ENCODE results near the gene ARL14EPL.

ARL14EPL gene

GRCh38 chr5:116032094-116032517 lies at the start of gene ARL14EPL:
ARL14EPL (plus strand) TSS chr5:116032472; CDS start chr5:116051466, 18,994 bp downstream.
- no peak for DNase-seq (ENCODE audit: low read depth in 2 of 2)

- DNase-seq (ENCODE audit: low read depth in 2 of 2): no peak
Measured at GRCh38 chr5:115983519-115983918, 48.8 kb upstream of the ARL14EPL start.

DNA sequence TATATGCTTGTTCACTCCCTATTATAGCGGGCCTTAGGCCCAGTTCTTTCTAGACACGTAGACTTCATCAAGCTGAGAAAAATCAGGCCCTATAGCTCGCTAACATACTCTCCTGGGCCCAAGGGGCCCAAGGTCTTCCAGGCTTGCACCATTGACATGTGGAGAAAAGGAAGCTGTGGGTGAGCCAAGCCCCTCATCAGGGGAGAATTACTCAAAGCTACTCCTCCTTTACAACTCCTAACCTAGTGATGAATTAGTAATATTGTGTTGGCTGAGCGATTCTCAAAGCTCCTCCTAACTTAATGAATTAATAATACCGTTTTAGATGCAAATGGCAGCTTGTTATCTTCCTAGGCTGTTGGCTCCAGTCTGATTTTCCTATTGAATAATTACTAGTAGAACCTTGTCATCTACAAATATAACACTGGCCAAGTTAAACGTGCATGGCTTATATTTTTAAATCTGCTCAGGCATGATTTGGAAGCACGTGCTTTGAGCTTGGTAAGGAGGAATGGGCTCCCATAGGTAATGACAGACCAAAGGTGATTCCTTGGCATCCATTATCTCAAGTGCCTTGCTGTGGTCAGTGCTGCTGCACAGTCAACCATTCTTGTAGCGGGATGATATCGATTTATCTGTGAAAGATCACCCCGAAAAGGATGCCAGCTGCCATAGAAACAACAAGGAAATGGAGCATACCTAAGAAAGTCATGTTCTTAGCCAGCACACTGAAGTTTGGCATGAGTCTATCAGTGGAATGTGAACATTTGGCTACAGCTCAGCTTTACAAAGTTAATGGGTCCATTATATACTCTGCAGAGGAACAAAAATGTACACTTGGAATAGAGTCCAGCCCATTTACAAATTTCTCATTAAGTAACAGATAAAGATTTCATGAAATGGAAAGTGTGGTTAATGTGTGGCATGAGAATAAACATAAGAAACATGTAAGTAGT lies 46.2 kb upstream of the ARL14EPL start:
- no peak for DNase-seq (ENCODE audit: low read depth in 2 of 2)

DNA sequence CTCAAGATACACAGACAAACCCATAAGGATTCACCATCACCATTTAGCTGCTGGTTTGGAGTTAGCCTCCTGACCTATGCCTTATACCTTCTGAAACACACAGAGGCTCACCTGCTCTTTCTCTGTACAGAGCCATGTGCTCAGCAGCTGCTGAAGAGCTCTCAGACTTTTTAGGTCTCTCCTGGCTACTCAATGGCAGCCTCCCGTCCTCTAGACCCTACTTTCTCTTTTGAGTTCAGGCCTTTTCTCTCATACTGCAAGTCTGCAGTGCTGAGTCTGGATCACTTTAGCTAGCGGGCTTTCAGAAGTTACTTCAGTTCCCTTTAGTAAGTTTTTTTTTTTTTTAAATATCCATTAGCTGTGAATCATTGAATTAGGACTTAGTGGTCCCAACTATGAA lies 44.3 kb upstream of the ARL14EPL start:
- no peak for DNase-seq (ENCODE audit: low read depth in 2 of 2)

DNA sequence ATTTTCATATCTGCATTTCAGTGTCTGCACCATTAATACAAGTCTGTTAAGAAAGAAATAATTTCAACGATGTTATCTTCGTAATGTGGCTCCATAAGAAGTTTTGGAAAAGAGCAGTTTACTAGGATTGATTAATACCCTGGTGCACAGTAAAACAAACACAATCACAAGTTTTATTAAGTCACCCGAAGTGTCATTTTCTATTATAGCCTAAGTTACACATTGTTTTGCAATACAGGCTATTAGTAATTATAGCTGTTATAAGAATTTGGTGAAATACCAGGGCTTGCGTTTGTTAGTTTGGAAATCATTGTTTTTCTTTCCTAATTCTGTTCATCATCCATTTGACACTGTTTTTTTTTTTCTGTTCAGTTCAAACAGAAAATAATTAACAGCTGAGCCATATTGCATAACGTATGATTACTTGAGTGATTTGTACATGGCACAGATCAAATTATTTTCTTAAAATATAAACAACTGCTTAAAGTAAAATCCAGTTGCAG lies 39.4 kb upstream of the ARL14EPL start:
- DNase-seq (ENCODE audit: low read depth in 2 of 2): no peak

DNA sequence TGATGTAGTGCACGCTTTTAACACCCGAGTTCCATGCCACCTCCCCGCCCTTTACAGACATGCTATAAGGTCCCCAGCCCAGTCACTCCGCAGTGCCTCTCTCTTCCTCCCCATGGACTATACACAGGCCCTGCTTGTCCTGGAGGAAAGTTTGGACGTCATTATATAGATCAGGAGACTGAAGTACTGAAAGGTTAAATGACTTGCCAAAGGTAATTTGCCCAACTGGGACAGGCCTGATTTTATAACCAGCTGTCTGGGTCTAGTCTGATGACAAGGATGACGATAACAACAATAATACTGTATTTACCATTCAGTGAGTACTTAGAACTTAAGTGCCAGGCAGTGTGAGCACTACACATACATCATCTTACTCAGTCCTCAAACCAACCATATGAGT lies 36.9 kb upstream of the ARL14EPL start:
- no peak for DNase-seq (ENCODE audit: low read depth in 2 of 2)

GRCh38 chr5:116002116-116002906 lies 30.0 kb upstream of the ARL14EPL start:
- DNase-seq (ENCODE audit: low read depth in 2 of 2): no peak

GRCh38 chr5:116004248-116004647 lies 28.0 kb upstream of the ARL14EPL start:
- no peak for DNase-seq (ENCODE audit: low read depth in 2 of 2)

GRCh38 chr5:116009806-116010205 lies 22.5 kb upstream of the ARL14EPL start:
- DNase-seq (ENCODE audit: low read depth in 2 of 2): no peak

DNA sequence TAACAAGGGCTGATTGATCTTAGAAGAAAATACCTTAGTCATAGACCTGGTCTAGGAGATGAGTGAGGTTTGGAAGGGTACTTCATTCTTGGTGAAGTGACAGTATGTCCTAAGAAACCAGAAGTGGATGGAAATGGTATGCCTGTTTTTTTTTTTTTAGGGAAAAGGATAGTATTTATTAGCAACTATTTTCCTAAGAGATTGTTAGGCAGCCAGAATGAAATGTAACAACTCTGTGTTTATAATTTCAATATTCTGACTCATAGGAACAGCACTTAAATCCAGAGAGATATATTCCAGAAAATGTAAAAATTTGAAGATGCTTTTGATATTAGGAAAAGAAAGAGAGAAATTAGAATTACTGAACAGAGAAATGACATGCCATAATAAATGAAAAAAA lies 21.2 kb upstream of the ARL14EPL start:
- DNase-seq (ENCODE audit: low read depth in 2 of 2): no peak

DNA sequence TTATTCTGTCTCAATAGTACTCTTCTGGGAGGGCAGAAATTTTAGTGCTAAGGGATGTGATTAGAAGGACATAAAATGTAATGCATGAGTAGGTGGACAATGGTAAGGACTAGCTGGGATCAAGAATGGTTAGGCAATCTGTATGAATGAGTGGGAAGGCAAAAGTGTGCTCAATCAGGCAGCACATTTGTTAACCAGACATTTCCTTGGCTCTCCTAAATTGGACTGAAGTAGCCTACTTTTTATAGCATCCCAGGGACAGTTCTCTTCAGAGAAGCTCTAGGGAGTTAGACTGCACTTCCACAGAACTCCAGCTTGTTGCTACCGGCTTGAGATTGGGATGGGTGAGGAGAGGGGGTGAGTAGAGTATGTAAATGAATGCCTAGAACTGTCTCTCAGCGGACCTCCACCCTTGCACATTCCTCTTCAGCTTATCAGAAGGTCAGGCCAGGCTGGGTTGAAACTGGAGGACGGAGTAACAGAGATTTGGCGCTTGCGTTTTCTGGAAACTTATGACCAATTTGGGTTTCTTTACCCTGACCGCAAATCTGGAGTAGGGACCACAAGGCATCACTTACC lies 19.0 kb upstream of the ARL14EPL start:
- no peak for DNase-seq (ENCODE audit: low read depth in 2 of 2)

GRCh38 chr5:116013936-116014335 lies 18.3 kb upstream of the ARL14EPL start:
- DNase-seq (ENCODE audit: low read depth in 2 of 2): no peak

DNA sequence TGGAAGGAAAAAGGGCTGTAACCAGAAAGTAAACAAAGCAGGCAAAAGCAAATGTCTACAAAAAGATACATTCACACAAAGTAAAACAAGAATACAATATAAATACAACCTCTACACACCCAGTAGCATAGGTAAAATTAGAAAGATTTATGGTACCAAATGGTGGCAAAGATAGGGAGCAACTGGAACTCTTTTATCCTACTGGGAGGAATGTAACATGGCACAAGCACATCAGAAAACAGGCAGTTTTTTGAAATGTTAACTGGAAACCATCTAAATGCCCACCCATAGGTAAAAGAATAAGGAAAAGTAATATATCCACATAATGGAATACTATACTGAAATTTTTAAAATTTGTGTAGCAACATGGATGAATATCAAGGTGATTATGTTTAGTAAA lies 8.7 kb upstream of the ARL14EPL start:
- DNase-seq (ENCODE audit: low read depth in 2 of 2): no peak

GRCh38 chr5:116025866-116026265 lies 6.4 kb upstream of the ARL14EPL start:
- DNase-seq (ENCODE audit: low read depth in 2 of 2): no peak

- DNase-seq (ENCODE audit: low read depth in 2 of 2): no peak
Measured at GRCh38 chr5:116032991-116033390, 719 bp downstream of the ARL14EPL start.

DNA sequence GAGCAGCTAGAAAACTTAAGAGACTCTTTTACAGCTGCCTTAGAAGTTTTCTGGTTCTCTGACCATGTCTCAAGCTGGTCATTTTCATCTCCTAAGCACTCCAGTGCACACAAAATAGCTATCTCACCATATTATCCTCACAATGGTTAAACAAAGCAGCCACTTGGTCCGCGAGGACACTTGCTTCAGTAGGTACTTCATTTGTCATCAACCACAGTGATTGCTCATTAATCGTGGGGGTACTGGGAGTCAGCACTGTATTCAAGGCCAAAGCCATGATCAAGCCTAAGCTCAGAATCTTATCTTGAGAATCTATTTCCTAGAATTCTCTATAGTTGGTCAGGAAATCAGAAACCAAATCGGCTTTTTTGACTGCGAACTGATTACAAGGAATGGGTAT lies 2.9 kb downstream of the ARL14EPL start:
- DNase-seq (ENCODE audit: low read depth in 2 of 2): no peak

DNA sequence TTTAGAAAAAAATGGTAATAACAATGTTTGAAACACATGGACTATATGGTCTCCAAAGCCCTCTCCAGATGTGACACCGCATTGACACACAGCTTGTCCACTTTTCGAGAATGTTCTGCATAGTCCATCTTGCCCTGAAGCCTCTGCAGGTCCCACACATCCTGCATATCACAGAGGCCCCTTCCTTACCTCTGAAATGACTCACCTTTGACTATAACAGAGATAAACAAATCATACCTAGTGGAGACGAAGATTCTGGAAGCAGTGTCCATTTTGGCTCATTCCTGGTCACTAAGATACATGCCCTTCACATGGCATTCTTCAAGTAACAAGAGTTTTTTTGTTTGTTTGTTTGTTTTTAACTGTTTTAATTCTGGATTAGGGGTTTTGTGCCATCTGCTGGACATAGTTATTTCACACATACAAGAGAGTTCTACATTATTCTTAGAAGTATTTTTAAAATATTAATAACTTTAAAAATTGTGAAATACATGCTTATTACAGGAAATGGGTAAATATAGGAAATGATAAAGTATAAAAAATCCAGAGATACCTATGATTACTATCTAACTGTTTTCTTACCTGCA lies 5.1 kb downstream of the ARL14EPL start:
- no peak for DNase-seq (ENCODE audit: low read depth in 2 of 2)

DNA sequence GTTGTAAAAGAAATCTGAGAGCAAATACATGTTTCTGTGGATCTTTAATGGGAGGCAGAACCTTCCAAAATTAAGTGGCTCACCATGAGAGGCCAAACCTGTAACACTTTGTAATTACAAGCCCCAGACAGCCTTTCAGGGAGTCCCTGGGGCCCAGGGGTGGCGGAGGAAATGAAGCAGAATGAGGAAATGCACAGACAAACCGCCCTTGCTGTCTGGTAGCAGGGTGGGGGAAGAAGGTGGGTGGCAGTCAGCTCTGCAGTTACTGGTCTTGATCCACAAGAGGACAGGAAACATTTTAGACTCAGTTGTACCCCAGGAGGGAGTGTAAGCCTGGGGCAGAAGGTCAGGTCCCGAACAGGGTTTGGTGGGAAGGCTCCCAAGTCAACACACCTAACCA lies 6.5 kb downstream of the ARL14EPL start:
- no peak for DNase-seq (ENCODE audit: low read depth in 2 of 2)

DNA sequence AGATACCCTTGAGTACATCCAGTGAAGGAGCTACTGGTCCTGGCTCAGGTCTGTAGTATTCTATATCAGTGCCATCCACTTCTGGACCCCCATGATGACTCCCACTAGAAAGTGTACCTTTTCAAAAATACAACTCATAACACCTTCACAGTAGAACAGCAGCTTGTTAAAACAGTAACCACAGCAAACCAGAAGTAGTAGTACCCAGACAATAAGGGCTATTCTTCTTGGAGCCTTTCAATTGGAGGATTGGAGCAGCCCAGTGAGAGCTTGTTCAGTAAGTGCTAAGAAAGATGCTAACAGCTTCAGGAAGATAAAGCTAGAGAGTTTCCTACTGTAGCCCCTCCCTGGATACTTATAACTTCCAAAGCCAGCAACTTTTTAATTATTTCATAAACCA lies 10.1 kb downstream of the ARL14EPL start:
- no peak for DNase-seq (ENCODE audit: low read depth in 2 of 2)

DNA sequence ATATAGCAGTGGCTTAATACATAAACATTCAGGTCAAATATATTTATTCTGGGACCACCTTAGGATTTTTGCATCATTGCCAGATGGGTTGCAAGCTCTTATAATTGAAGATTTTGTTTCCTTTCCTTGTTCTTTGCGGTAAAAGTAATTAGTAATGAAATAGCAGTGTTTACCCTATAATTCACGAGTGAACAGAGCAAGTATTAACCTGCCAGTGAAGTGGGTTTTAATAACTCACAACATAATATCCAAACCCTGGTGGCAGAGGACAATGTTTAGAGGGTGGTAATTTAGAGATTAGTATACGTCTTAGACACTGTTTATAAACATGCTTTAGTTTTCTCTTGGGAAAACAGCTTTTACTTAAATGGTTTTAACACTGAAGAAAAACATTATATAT lies 11.8 kb downstream of the ARL14EPL start:
- no peak for DNase-seq (ENCODE audit: low read depth in 2 of 2)

DNA sequence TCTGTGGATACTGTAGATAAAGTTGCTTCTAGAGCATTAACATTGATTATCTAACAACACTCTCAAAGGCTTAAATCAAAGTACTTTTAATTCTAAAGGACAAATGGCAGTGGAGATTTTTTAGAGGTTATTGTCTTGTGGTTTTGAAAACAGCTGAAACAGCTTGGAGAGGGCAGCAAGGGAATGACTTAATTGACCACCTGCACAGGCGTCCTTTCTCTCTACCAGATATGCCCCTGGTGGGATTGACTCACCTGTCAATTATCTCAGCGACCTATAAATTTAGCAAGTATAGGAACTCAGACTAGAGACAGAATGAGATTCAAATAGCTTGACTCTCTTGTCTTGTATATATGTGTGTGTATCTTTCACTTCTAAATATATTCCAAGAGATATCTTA lies 13.5 kb downstream of the ARL14EPL start:
- DNase-seq (ENCODE audit: low read depth in 2 of 2): no peak

GRCh38 chr5:116046261-116046660 lies 14.0 kb downstream of the ARL14EPL start:
- no peak for DNase-seq (ENCODE audit: low read depth in 2 of 2)

Data from stimulated activated CD4-positive, alpha-beta T cell treated with anti-CD3 and anti-CD28 coated beads, Interleukin-1b, Interleukin-23, amount 100 ng/mL, for 1 hour (primary cell).